ENCODE data around the gene HOXA3.

DNA sequence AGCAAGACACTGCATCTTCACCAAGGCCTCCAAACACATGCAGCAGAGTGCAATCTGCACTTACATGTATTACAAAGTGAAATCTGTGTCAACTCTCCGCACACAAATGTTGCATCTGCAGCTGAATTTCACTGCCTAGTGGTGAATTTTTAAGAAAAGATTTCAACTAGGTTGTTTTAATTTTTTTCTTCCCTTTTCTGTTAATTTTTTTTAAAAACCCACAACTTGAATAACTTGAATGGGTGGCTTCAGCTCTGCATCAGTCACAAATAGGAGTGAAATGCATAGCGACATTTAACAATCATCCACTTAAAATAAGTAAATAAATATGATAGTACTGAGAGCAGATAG is 41.6 kb upstream of the HOXA3 start:
- TF ChIP-seq, protein P1, sequence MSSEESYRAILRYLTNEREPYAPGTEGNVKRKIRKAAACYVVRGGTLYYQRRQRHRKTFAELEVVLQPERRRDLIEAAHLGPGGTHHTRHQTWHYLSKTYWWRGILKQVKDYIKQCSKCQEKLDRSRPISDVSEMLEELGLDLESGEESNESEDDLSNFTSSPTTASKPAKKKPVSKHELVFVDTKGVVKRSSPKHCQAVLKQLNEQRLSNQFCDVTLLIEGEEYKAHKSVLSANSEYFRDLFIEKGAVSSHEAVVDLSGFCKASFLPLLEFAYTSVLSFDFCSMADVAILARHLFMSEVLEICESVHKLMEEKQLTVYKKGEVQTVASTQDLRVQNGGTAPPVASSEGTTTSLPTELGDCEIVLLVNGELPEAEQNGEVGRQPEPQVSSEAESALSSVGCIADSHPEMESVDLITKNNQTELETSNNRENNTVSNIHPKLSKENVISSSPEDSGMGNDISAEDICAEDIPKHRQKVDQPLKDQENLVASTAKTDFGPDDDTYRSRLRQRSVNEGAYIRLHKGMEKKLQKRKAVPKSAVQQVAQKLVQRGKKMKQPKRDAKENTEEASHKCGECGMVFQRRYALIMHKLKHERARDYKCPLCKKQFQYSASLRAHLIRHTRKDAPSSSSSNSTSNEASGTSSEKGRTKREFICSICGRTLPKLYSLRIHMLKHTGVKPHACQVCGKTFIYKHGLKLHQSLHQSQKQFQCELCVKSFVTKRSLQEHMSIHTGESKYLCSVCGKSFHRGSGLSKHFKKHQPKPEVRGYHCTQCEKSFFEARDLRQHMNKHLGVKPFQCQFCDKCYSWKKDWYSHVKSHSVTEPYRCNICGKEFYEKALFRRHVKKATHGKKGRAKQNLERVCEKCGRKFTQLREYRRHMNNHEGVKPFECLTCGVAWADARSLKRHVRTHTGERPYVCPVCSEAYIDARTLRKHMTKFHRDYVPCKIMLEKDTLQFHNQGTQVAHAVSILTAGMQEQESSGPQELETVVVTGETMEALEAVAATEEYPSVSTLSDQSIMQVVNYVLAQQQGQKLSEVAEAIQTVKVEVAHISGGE (CRISPR knock-in tag; IDR thresholded peaks at IDR 0.05), result no peak
- TF ChIP-seq CREM (IDR thresholded peaks at IDR 0.05; ENCODE audit: low read depth), result no peak
- TF ChIP-seq, protein P2, sequence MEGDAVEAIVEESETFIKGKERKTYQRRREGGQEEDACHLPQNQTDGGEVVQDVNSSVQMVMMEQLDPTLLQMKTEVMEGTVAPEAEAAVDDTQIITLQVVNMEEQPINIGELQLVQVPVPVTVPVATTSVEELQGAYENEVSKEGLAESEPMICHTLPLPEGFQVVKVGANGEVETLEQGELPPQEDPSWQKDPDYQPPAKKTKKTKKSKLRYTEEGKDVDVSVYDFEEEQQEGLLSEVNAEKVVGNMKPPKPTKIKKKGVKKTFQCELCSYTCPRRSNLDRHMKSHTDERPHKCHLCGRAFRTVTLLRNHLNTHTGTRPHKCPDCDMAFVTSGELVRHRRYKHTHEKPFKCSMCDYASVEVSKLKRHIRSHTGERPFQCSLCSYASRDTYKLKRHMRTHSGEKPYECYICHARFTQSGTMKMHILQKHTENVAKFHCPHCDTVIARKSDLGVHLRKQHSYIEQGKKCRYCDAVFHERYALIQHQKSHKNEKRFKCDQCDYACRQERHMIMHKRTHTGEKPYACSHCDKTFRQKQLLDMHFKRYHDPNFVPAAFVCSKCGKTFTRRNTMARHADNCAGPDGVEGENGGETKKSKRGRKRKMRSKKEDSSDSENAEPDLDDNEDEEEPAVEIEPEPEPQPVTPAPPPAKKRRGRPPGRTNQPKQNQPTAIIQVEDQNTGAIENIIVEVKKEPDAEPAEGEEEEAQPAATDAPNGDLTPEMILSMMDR (IDR thresholded peaks at IDR 0.05 in 2 of 3, conservative IDR thresholded peaks at IDR 0.05 in 1 of 3; ENCODE audit: control insufficient read depth in 2 of 3, extremely low read depth in 1 of 3, insufficient read depth in 1 of 3, low read depth in 3 of 3, low read length in 3 of 3), result no peak

Measured in GM12878 (cell line).